Smooth muscle cell of bladder (primary cell): ENCODE measurements around the gene CRB3. TPM values are rescaled to one million over a fixed set of nuclear protein-coding genes. Genes with fewer than 3 reads are reported as not detected.

Experiments
- total RNA-seq: library from RNA; depleted of rRNA; stranded (reverse); fragments of >200 nt; gene quantifications from 2 replicates; pipeline ENCODE4 v1.2.3, GENCODE V29; 2014

CRB3 gene, protein sequence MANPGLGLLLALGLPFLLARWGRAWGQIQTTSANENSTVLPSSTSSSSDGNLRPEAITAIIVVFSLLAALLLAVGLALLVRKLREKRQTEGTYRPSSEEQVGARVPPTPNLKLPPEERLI
- not detected in 2 replicates for total RNA-seq

DNA sequence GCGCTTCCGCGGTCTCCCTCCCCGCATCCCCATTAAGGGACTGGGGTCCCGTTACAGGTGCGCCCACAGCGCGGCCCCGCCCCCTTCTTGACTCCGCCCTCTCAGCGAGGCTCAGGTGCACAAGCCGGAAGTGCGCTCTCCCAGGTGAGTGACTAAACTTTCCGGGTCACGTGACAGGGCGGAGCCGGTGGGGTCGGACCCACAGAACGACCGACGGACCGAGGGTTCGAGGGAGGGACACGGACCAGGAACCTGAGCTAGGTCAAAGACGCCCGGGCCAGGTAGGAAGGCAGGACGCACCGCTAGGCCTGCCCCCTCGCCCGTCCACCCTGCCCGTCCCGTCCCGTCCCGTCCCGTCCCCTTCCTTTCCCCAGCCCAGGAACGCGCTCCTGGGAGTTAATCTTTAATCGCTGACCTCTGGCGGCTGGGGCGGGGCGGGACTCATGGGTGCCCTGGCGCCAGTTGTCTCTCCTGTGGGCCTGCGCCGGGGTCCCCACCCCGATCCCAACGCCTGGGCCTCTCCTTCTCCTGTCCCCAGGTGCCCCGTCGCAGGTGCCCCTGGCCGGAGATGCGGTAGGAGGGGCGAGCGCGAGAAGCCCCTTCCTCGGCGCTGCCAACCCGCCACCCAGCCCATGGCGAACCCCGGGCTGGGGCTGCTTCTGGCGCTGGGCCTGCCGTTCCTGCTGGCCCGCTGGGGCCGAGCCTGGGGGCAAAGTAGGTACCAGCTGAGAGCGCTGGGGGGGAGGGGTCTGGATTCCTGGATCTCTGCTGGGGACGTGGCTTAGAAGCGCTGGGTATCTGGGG is at the start of gene CRB3:
Gene CRB3 (plus strand): TSS at position 202 of the 804 bp plus-strand sequence. CDS start 431 bp downstream, at position 633.

DNA sequence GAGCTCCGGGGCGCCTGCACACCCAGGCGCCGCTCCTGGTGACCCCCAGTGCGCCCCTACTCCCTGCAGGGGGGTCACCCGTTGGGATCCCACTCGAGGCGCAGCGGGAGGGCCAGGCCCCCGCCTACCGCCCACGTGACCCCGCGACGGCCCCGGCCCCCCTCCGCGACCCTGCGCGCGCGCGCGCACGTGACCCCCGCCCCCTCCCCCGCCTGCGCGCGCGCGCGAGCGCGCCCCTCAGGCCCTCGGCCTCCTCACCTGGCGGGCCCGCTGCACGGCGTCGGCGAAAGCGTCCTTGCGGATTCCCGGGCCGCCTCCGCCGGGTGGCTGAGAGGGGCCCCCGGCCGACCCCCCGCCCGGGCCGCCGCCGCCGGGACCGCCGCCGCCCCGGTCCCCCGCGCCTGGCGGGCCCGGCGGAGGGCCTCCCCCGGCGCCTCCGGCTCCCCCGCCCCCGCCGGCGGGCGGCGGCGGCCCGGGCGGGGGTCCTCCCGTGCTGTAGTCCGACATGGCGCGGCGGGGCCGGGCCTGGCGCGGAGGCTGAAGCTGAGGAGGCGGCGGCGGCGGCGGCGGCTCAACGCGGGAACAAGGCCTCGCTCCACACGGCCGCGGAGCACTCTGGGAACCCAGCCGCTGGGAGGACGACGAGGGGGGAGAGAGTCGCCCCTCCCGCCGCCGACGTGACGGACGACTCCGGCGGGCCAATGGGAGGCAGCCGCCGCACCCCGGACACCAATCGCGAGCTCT is 39.7 kb upstream of the CRB3 start, which contains the start of gene KHSRP:
Gene KHSRP (minus strand): TSS at position 617 of the 744 bp plus-strand sequence. CDS start 110 bp downstream, at position 507.

DNA sequence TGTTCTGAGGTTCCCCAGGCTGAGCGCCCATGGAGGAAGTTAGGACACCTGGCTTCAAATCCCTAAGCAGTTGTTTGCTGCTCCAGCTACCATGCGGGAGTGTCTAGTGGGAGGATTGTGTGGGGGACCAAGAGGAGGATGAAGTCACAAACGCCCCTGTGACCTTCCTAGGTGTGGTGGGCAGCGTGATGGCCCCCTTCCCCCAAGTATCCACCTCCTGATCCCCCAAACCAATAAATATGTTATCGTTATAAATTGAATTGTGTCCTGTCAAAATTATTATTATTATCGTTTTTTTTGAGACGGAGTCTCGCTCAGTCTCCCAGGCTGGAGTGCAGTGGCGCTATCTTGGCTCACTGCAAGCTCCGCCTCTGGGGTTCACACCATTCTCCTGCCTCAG is 30.4 kb upstream of the CRB3 start, which contains the start of gene SLC25A41:
Gene SLC25A41 (minus strand): TSS at position 101 of the 400 bp plus-strand sequence. CDS start 70 bp downstream, at position 31.

DNA sequence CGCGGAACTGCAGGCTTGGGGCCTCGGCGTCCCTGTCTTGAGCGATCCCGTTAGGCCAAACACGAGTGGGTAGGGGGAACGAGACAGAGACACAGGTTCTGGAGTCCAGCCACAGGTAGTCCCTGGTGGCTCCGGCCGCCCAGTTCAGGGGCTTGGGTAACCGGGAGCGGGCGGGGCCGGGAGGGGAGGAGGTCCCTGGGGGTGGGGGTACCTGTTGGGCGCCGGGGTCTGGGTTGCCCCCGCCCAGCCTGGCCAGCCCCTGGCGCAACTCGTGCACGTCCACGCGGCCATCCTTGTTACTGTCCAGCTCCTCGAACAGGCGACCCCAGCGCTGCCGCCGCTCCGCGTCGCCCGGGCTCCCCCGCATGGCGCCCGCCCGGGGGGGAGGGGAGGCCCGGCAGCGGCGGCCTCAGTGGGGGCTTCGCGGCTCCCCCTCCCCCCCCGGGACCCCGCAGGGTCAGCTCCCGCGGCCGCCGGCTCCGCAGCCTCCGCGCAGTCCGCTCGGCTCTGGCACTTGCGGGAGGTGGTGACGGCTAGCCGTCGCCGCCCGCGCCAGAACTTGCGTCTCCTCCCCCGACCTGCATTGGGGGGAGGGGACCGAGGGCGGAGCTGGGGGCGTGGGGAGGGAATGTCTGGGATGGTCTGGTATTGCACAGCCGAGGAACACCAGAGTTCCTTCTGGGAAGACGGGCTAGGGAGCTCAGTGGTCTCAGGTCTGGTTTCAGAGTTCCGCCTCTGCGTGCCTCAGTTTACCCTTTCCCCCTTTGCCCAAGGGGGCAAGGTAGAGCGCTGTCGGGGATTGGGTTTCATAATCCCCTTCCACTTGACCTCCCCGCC is 4.6 kb upstream of the CRB3 start, which contains the start of gene SLC25A23:
Gene SLC25A23 (minus strand): TSS at position 531 of the 837 bp plus-strand sequence. CDS start 164 bp downstream, at position 367.

DNA sequence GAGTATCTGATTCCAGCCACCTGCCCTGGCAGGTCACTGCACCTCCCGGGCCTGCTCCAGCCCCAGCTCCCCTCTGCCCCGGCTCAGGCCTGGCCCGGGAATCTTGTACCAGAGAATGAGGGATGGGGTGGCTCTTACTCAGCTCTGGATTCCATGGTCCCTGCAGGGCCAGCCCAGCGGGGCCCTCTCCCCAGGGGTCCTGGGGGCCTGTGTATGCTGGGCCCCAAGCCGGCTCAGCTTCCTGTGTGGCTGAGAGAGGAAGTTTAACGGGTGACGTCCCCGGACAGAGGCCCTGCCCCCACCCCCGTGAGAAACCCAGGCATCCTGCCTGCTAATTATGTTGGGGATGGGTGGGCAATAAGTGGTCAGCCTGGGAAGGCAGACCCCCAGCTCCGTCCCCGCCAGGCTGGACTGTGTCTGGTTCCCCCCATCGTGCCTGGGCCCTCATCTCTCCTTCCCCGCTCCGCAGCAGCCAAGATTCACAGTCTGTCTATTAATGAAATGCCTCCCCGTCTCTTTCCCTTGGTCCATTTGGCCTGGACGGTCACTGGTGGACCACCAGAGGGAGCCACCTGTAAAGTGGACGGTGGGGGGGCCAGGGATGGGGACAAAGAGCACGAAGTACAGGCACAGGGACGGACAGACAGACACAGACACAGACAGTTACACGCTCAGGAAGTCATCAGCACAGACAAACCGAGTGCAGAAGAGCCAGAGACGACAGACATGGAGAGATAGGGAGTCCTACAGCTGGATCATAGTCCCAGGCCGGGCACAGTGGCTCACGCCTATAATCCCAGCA is 17.7 kb downstream of the CRB3 start, which contains the start of gene DENND1C:
Gene DENND1C (minus strand): TSS at position 247 of the 802 bp plus-strand sequence. CDS start 92 bp downstream, at position 155.

DNA sequence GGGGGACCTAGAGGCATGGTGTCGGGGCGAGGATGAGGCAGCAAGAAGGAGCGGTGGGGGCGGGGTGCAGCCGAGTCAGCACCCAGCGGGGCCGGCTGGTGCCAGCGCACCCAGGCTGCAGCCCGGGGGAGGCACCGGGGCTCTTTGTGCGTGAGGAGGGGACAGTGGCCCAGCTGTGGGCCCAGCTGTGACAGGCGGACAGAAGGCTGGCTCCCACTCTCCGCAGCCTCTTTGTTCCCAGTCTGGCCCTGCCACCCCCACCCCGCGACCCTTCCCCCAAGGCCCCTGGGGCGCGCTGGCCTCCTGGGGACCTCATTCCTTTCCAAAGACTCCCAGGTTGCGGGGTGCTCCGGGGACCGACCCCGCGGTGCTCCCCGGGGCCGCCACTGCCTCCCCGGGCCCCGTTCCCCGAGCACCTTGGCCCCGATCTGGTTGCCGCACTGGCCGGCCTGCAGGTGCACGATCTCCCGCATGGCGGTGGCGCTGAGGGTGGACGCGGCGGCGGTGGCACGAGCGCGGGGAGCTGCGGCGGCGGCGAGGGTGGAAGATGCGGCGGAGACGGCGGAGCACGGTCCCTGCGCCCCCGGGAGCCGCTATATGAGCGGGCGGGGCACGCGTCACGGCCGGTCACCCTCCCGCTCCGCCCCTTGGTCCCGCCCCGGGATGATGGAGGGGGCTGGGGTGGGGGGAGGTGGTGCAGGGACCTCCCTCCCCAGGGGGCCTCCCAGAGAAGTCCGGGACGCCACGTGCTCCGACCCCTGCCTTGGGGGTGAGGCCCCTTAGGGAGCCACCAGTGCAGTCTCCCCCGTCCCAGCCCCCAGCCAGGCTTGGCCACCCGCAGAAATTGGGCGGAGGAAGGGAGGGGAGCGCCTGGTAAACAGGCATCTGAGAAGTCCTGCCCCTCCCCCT is 37.9 kb downstream of the CRB3 start, which contains the start of gene TUBB4A:
Gene TUBB4A (minus strand): TSS at position 570 of the 909 bp plus-strand sequence. CDS start 97 bp downstream, at position 473.

Other genes starting within 250 kb of the CRB3 start
- gene MLLT1, start 184.3 kb upstream of the CRB3 start, total RNA-seq, result 4.4 and 8.1 TPM in 2 replicates
- gene ACER1, start 130.7 kb upstream of the CRB3 start, total RNA-seq, result not detected in 2 replicates
- gene CLPP, start 102.7 kb upstream of the CRB3 start, total RNA-seq, result 47.2 and 49.1 TPM in 2 replicates
- gene ALKBH7, start 91.5 kb upstream of the CRB3 start, total RNA-seq, result 28.5 and 30.6 TPM in 2 replicates
- 0.43 and 0.92 TPM in 2 replicates for gene PSPN, start 88.3 kb upstream of the CRB3 start, total RNA-seq
- gene GTF2F1, start 71.1 kb upstream of the CRB3 start, total RNA-seq, result 68.9 and 78.9 TPM in 2 replicates
- 63.7 and 81.1 TPM in 2 replicates for gene KHSRP, start 39.5 kb upstream of the CRB3 start, total RNA-seq
- gene SLC25A41, start 30.5 kb upstream of the CRB3 start, total RNA-seq, result not detected in 2 replicates
- gene SLC25A23, start 4.5 kb upstream of the CRB3 start, total RNA-seq, result 14.4 and 15.1 TPM in 2 replicates
- not detected in 2 replicates for gene DENND1C, start 17.5 kb downstream of the CRB3 start, total RNA-seq
- gene TUBB4A, start 38.0 kb downstream of the CRB3 start, total RNA-seq, result not detected in 2 replicates
- 0.28 and 0.37 TPM in 2 replicates for gene TNFSF9, start 66.8 kb downstream of the CRB3 start, total RNA-seq
- not detected in 2 replicates for gene CD70, start 126.9 kb downstream of the CRB3 start, total RNA-seq
- gene TNFSF14, start 205.9 kb downstream of the CRB3 start, total RNA-seq, result 0.09 TPM in 1 of 2 replicates, not detected in the other